Activated CD4-positive, alpha-beta T cell treated with anti-CD3 and anti-CD28 coated beads, Interleukin-2, Interleukin-6, amounts not matched to agents 100 ng/mL and 50 ng/mL, durations not matched to agents 16 hours and 8 hours (primary cell): ENCODE measurements around the gene EVI2B.
"Not testable (repeated sequence)": the region's sequence is repeated elsewhere in the genome, so short reads cannot be mapped to it uniquely, and the experiment has no call there.

Source experiments
- DNase-seq: peaks from one replicate; pipeline ENCODE4 v3.0.0-alpha.2; 2020

EVI2B gene

DNA sequence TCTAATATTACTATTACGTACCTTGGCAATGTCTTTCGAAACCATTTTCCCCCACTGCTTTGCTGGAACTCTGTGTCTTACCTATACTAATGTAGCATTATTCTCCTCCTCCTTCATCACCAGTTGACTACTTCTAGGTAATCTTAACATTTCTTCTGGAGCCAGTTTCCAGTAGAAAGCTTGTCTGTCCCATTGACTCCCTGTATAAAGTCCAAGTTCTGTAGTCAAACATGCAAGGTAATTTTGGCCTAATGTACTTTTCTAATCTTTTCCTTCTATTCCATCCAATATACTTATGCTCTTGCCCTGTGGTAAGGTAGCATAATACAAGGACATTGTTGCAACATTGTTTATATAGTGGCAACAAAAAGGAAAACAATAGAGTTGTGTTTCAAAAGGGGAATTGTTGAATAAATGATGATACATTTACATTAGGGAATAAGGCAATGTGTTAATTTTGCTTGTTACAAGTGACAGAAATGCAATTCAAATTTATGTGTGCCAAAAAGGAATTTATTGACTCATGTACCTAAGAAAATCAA, 44.7 kb downstream of the EVI2B start:
- DNase-seq = no peak

DNA sequence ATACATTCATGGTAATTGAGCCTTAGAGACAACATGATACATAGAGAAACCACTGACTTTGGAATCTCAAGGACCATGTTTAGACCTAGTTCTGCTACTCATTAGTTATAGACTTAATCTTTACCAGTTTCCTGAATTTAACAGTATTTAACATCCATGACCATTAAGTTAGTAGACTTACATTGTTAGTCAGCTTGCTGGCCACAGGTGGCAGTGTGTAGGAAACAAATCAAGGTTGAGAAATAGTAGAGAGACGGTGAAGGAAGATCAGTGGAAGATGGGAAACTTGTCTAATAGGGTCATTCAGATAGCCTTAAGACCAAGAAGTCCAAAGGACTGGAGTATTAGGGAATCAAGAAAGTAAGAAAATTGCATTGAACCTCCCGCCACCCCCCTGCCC, 47.8 kb downstream of the EVI2B start:
- no peak for DNase-seq

GRCh38 chr17:31262923-31263322, 50.9 kb downstream of the EVI2B start:
- DNase-seq = not testable (repeated sequence)

DNA sequence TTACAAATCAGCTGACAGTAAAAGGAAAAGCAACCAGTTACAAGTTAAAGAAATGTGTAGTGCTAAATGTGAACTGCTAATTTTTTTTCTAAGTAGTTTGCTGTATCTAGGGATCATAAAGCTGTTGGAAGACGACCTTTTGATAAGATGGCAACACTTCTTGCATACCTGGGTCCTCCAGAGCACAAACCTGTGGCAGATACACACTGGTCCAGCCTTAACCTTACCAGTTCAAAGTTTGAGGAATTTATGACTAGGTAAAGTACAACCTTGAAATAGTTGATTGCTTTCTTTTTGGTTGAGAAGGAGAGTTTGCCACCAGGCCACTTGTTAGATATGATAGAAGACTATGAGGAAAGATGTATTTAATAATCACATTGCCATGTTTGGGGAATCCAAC, 52.3 kb downstream of the EVI2B start:
- DNase-seq = no peak

DNA sequence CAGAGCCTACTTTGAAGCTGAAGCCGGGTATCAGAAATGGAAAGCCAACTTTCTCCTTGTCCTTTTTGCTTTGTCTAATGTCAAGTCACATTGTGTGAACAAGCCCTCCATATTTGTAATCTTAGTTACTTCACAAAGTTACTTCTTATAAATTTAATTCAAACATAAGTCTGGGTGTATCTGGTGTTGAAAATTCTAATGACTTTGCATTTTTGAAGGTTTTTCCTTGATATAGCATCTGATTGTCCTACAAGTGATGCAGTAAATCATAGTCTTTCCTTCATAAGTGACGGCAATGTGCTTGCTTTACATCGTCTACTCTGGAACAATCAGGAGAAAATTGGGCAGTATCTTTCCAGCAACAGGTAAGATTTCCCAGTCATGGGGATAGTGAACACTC, 53.7 kb downstream of the EVI2B start:
- no peak for DNase-seq

- no peak for DNase-seq
These were observed 56.9 kb downstream of the EVI2B start for GRCh38 chr17:31256936-31257335.

- no peak for DNase-seq
These were observed 59.2 kb downstream of the EVI2B start for GRCh38 chr17:31254654-31255053.
